GM23248 (cell line): ENCODE data around the gene PPFIBP1.

Experiments
- EZH2 ChIP-seq: fragments of 200-600 bp; sonication (generic); IDR thresholded peaks from 2 replicates; pipeline ENCODE4 v1.6.1; 2018; ENCODE audit warnings: antibody characterized with exemption, mild to moderate bottlenecking; ENCODE audit not compliant: insufficient read depth, poor library complexity, severe bottlenecking
- EZH2phosphoT487 ChIP-seq: fragments of 200-600 bp; sonication (generic); IDR thresholded peaks from 2 replicates; pipeline ENCODE4 v1.6.1; 2018; ENCODE audit warnings: antibody characterized with exemption, moderate library complexity, mild to moderate bottlenecking, low read depth; ENCODE audit not compliant: insufficient read depth

- TF ChIP-seq EZH2 (no peak), EZH2phosphoT487 (no peak)
These were observed 103.3 kb downstream of the PPFIBP1 start for GRCh38 chr12:27627123-27627852.
